H9 (cell line): ENCODE results near the gene RIPK4. TPM values are rescaled to one million over a fixed set of nuclear protein-coding genes. Genes with fewer than 3 reads are reported as not detected.

Experiments used
- DNase-seq: peaks from one replicate; pipeline ENCODE4 v3.0.0-alpha.2; 2017
- H2AFZ ChIP-seq: one replicate; pipeline ENCODE4 v1.6.1; 2013; ENCODE audit warnings: mild to moderate bottlenecking, low read length, control low read depth, moderate library complexity
- H2AK5ac ChIP-seq: 2 replicates; pipeline ENCODE4 v1.6.1; 2013; ENCODE audit warnings: low read length, control low read depth, mixed read lengths; ENCODE audit not compliant: insufficient read length
- H2BK120ac ChIP-seq: one replicate; pipeline ENCODE4 v1.6.1; 2013; ENCODE audit warnings: low read depth, mild to moderate bottlenecking, low read length, control low read depth, inconsistent platforms; ENCODE audit not compliant: poor library complexity, severe bottlenecking
- H2BK12ac ChIP-seq: 2 replicates; pipeline ENCODE4 v1.6.1; 2013; ENCODE audit warnings: low read length, control low read depth, mixed read lengths, low read depth; ENCODE audit not compliant: insufficient read length
- H2BK15ac ChIP-seq: 2 replicates; pipeline ENCODE4 v1.6.1; 2013; ENCODE audit warnings: low read depth, low read length, control low read depth
- H2BK20ac ChIP-seq: one replicate; pipeline ENCODE4 v1.6.1; 2013; ENCODE audit warnings: low read depth, mild to moderate bottlenecking, low read length, control low read depth, inconsistent platforms; ENCODE audit not compliant: poor library complexity, severe bottlenecking
- H2BK5ac ChIP-seq: 2 replicates; pipeline ENCODE4 v1.6.1; 2013; ENCODE audit warnings: low read length, control low read depth, mixed read lengths; ENCODE audit not compliant: insufficient read length
- H3K14ac ChIP-seq: 2 replicates; pipeline ENCODE4 v1.6.1; 2013; ENCODE audit warnings: low read length, control low read depth; ENCODE audit not compliant: insufficient read depth
- H3K18ac ChIP-seq: 2 replicates; pipeline ENCODE4 v1.6.1; 2013; ENCODE audit warnings: low read depth, mild to moderate bottlenecking, mixed read lengths, low read length, control low read depth; ENCODE audit not compliant: insufficient read length
- H3K23ac ChIP-seq: 2 replicates; pipeline ENCODE4 v1.6.1; 2013; ENCODE audit warnings: low read length, control low read depth, mixed read lengths, low read depth; ENCODE audit not compliant: insufficient read length
- H3K23me2 ChIP-seq: 2 replicates; pipeline ENCODE4 v1.6.1; 2013; ENCODE audit warnings: low read depth, mild to moderate bottlenecking, mixed read lengths, low read length, control low read depth; ENCODE audit not compliant: insufficient read length, poor library complexity, severe bottlenecking
- H3K27ac ChIP-seq: 2 replicates; pipeline ENCODE4 v1.5.1; 2013; ENCODE audit warnings: low read length, control low read depth, mixed read lengths, low read depth; ENCODE audit not compliant: insufficient read length
- H3K27me3 ChIP-seq: 2 replicates; pipeline ENCODE4 v1.6.1; 2013; ENCODE audit warnings: low read length, control low read depth, inconsistent platforms; ENCODE audit not compliant: insufficient read depth
- H3K4ac ChIP-seq: 2 replicates; pipeline ENCODE4 v1.6.1; 2013; ENCODE audit warnings: low read depth, mild to moderate bottlenecking, control low read depth, inconsistent platforms, low read length, moderate library complexity
- H3K4me1 ChIP-seq: 2 replicates; pipeline ENCODE4 v1.6.1; 2013; ENCODE audit warnings: low read length, control low read depth, inconsistent platforms; ENCODE audit not compliant: insufficient read depth
- H3K4me2 ChIP-seq: 2 replicates; pipeline ENCODE4 v1.6.1; 2013; ENCODE audit warnings: low read length, control low read depth, mixed read lengths; ENCODE audit not compliant: insufficient read length, insufficient read depth
- H3K56ac ChIP-seq: 2 replicates; pipeline ENCODE4 v1.6.1; 2013; ENCODE audit warnings: low read depth, mild to moderate bottlenecking, mixed read lengths, low read length, control low read depth; ENCODE audit not compliant: insufficient read length
- H3K79me1 ChIP-seq: 2 replicates; pipeline ENCODE4 v1.6.1; 2013; ENCODE audit warnings: low read depth, mild to moderate bottlenecking, moderate library complexity, low read length, control low read depth, inconsistent platforms; ENCODE audit not compliant: insufficient read depth, poor library complexity, severe bottlenecking
- H3K79me2 ChIP-seq: 2 replicates; pipeline ENCODE4 v1.6.1; 2013; ENCODE audit warnings: low read length, control low read depth, inconsistent platforms; ENCODE audit not compliant: insufficient read depth
- H3K9ac ChIP-seq: 2 replicates; pipeline ENCODE4 v1.6.1; 2013; ENCODE audit warnings: low read length, control low read depth, mixed read lengths; ENCODE audit not compliant: insufficient read length; ENCODE audit errors: extremely low read depth
- H3K9me3 ChIP-seq: one replicate; pipeline ENCODE4 v1.6.1; 2013; ENCODE audit warnings: low read depth, low read length, inconsistent platforms; ENCODE audit not compliant: control insufficient read depth
- H3T11ph ChIP-seq: one replicate; pipeline ENCODE4 v1.6.1; 2013; ENCODE audit warnings: mild to moderate bottlenecking, low read length, control low read depth, inconsistent platforms
- H4K20me1 ChIP-seq: one replicate; pipeline ENCODE4 v1.6.1; 2013; ENCODE audit not compliant: control insufficient read depth, insufficient read length, insufficient read depth
- H4K5ac ChIP-seq: 2 replicates; pipeline ENCODE4 v1.6.1; 2013; ENCODE audit warnings: low read depth, mild to moderate bottlenecking, mixed read lengths, low read length, control low read depth; ENCODE audit not compliant: insufficient read length
- H4K8ac ChIP-seq: replicated peaks from 2 replicates; pipeline ENCODE4 v1.6.1; 2013; ENCODE audit warnings: low read length, control low read depth, mixed read lengths, low read depth; ENCODE audit not compliant: insufficient read length
- H4K91ac ChIP-seq: 2 replicates; pipeline ENCODE4 v1.6.1; 2013; ENCODE audit warnings: low read depth, mild to moderate bottlenecking, moderate library complexity, mixed read lengths, low read length, control low read depth; ENCODE audit not compliant: insufficient read length
- H3K27ac Mint-ChIP-seq, 3 experiments: 2 replicates in 2 of 3; 3 replicates in 1 of 3; pipeline ENCODE4 v1.8.0; 2020 to 2021; ENCODE audit warnings: mixed read lengths in 3 of 3, mild to moderate bottlenecking in 1 of 3, moderate library complexity in 1 of 3
- H3K27me3 Mint-ChIP-seq: 2 replicates; pipeline ENCODE4 v1.8.0; 2021; ENCODE audit warnings: low read depth, mild to moderate bottlenecking, moderate library complexity, mixed read lengths
- H3K36me3 Mint-ChIP-seq, 3 experiments: 2 replicates in 2 of 3; 3 replicates in 1 of 3; pipeline ENCODE4 v1.8.0; 2020 to 2021; ENCODE audit warnings: low read depth in 3 of 3, mixed read lengths in 3 of 3; ENCODE audit not compliant: insufficient read depth in 1 of 3
- H3K4me1 Mint-ChIP-seq, 2 experiments: 2 replicates each; pipeline ENCODE4 v1.8.0; 2020; ENCODE audit warnings: mixed read lengths in 2 of 2
- H3K4me3 Mint-ChIP-seq, 2 experiments: 2 replicates in 1 of 2; 3 replicates in 1 of 2; pipeline ENCODE4 v1.8.0; 2020 to 2021; ENCODE audit warnings: mild to moderate bottlenecking in 2 of 2, mixed read lengths in 2 of 2, moderate library complexity in 1 of 2
- H3K9me3 Mint-ChIP-seq, 2 experiments: 2 replicates in 1 of 2; 3 replicates in 1 of 2; pipeline ENCODE4 v1.8.0; 2020; ENCODE audit warnings: mild to moderate bottlenecking in 2 of 2, mixed read lengths in 2 of 2, moderate library complexity in 1 of 2
- WGBS: extraction: QIAGEN DNeasy Blood & Tissue Kit; methylation state at CpG from one replicate; pipeline ENCODE4 v1.1.7; 2013; ENCODE audit warnings: missing lambda C conversion rate, low lambda C conversion rate, mixed read lengths; ENCODE audit not compliant: insufficient read length; ENCODE audit errors: extremely low coverage; 5-methylcytosine and 5-hydroxymethylcytosine counted together
- microRNA-seq: library from miRNA; unstranded; fragments of <30 nt; microRNA quantifications from one replicate; pipeline ENCODE4, GENCODE V29; 2020; ENCODE audit warnings: borderline microRNAs expressed
- total RNA-seq: library from RNA; stranded (reverse); gene quantifications from 2 replicates; pipeline ENCODE4 v1.2.1, GENCODE V29; 2021
- TF ChIP-seq, protein P1 (sequence below): fragments of 200-600 bp; sonication (generic); conservative IDR thresholded peaks from 3 replicates; pipeline ENCODE4 v1.8.0; 2021; ENCODE audit warnings: antibody characterized with exemption, mild to moderate bottlenecking

Gene RIPK4
- total RNA-seq, 1 experiment from 2014 or later, result 2.9 TPM

DNA sequence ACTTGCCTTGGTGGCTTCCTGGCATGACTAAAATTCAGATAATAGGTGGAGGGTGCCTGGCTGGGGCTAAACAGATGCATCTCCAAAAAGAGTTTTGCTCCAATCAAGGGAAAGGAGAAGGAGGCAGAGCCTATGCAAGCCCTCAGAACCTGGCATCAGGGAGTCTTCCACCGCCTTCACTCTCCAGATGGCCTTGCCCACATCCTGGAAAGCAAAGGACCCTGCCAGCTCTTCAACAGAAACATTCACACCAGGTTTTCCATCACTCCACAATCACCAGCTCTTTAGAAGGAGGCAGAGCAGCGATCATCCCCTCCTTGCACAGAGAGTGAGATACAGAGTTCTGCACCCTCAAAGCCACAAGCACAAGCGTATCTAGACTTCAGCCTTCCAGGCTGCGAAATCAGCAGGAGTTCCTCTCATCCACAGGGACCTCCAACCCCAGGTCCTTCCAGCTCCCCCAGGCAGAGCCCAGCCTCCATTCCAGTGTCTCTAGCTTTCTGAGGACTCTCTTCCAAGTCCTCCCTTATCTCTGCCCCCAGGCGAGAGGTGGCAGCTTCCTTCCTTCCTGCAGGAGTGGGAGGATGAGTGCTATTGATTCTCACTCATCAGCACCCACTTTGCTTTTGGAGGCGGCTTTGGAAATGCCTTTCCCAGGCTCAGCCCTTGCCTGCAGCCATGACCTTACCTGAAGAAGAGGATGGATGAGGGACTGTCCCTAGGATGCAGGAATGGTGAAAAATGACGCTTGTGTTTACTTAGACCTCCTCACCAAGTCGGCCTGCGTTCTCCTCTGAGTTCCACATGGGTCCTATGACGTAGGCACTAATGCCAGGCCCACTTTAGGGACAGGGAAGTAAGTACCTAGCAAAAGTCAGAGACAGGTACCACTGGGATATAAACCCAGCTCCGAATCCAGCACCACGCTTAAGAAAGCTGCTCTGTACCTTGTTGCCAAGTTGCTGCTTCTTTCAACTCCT lies 75.4 kb downstream of the RIPK4 start:
- no peak overlapping the region; the same call in 1 of the 2 replicates for H3K14ac ChIP-seq
- H2BK5ac ChIP-seq, result no peak overlapping the region
- no peak overlapping the region for H3T11ph ChIP-seq
- H2BK12ac ChIP-seq, result no peak overlapping the region
- H3K27ac Mint-ChIP-seq, result no peak overlapping the region; a peak in 1 of 7 replicates
- no peaks in the 10 kb centered on the region for H3K4me1 ChIP-seq
- no peak overlapping the region for H2BK15ac ChIP-seq
- peaks cover 13% of the 10 kb centered on the region for H3K27me3 Mint-ChIP-seq
- no peaks in the 10 kb centered on the region for H3K23me2 ChIP-seq
- H2AK5ac ChIP-seq, result no peak overlapping the region
- no peak overlapping the region for H3K4me2 ChIP-seq
- H3K4ac ChIP-seq, result no peak overlapping the region
- no peak overlapping the region for H2BK20ac ChIP-seq
- H3K9me3 Mint-ChIP-seq, result peaks cover 0 to 5% of the 10 kb centered on the region in 2 experiments; a peak in 3 of 5 replicates
- peaks cover 0 to 6% of the 10 kb centered on the region in 2 experiments; a peak in 1 of 4 replicates for H3K4me1 Mint-ChIP-seq
- H3K4me3 Mint-ChIP-seq, result no peak overlapping the region
- H3K23ac ChIP-seq, result no peak overlapping the region
- no peaks in the 10 kb centered on the region for H3K79me1 ChIP-seq
- H3K9me3 ChIP-seq, result no peaks in the 10 kb centered on the region
- H3K27ac ChIP-seq, result no peak overlapping the region
- WGBS, result no CpG with 5 or more reads among the region's 12 CpGs
- H4K91ac ChIP-seq, result no peak overlapping the region
- H3K56ac ChIP-seq, result no peak overlapping the region
- H3K79me2 ChIP-seq, result no peaks in the 10 kb centered on the region
- no peak overlapping the region for H2AFZ ChIP-seq
- DNase-seq, result no peak
- H3K27me3 ChIP-seq, result no peaks in the 10 kb centered on the region
- no peaks in the 10 kb centered on the region for H4K20me1 ChIP-seq
- no peaks in the 10 kb centered on the region for H3K36me3 Mint-ChIP-seq
- TF ChIP-seq, protein P1, sequence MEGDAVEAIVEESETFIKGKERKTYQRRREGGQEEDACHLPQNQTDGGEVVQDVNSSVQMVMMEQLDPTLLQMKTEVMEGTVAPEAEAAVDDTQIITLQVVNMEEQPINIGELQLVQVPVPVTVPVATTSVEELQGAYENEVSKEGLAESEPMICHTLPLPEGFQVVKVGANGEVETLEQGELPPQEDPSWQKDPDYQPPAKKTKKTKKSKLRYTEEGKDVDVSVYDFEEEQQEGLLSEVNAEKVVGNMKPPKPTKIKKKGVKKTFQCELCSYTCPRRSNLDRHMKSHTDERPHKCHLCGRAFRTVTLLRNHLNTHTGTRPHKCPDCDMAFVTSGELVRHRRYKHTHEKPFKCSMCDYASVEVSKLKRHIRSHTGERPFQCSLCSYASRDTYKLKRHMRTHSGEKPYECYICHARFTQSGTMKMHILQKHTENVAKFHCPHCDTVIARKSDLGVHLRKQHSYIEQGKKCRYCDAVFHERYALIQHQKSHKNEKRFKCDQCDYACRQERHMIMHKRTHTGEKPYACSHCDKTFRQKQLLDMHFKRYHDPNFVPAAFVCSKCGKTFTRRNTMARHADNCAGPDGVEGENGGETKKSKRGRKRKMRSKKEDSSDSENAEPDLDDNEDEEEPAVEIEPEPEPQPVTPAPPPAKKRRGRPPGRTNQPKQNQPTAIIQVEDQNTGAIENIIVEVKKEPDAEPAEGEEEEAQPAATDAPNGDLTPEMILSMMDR, result no peak
- H2BK120ac ChIP-seq, result no peak overlapping the region
- no peak overlapping the region for H3K9ac ChIP-seq
- no peak overlapping the region for H4K8ac ChIP-seq
- no peak overlapping the region for H4K5ac ChIP-seq
- no peak overlapping the region for H3K18ac ChIP-seq

Small RNA genes lying within 50 kb of the gene (microRNA-seq; reads per million reads assigned to microRNA genes)
- gene MIR6814, result not detected

Other genes starting within 250 kb of the RIPK4 start
- gene PRDM15, start 112.3 kb upstream of the RIPK4 start, total RNA-seq, result 9.9 TPM in 2 replicates
- 11.5 and 14.6 TPM in 2 replicates for gene C2CD2, start 187.0 kb upstream of the RIPK4 start, total RNA-seq
- gene ZBTB21, start 243.3 kb upstream of the RIPK4 start, total RNA-seq, result 17.4 and 18.1 TPM in 2 replicates